ENCODE data around the gene FIGN. TPM values are rescaled to one million over a fixed set of nuclear protein-coding genes. Genes with fewer than 3 reads are reported as not detected.

The FIGN gene
- total and polyA plus RNA-seq, 10 of the 15 experiments (the other 5 are each of a cell fraction or from before 2014, with no cell fraction given): under 0.01 to 0.01 TPM; not detected in 8

DNA sequence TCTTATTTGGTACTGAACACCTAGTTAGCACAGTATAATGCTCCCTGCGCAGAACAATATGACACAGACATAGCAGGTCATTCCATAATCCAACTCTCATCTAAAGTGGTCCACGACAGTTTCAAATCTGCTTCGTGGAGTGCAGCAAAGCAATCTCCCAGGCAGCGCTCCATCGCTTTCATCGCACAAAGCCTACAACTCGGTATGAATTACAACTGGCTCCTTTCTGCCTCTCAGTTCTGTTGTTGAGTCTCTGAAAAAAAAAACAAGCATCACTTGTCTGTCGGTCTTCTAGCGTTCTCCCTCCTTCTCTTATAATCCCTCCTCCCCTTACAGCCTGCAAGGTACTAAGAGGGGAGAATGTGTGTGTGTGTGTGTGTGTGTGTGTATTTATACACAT, 123.5 kb downstream of the FIGN start:
- ChIA-PET RAD21 (ENCODE audit: unreplicated experiment) (no interaction called here), POLR2A (no interaction called here), CTCF (interaction anchor here (1.2 to 2.4 kb wide), 3 partner anchors 21 to 430 kb away, joined by 3 to 8 read pairs (median 4); no protein-coding TSS in a partner anchor), SMC1A (ENCODE audit: uncharacterized antibody, unreplicated experiment) (interaction anchor here (1.5 kb wide), 2 partner anchors 12 to 266 kb away, joined by 4 to 5 read pairs; no protein-coding TSS in a partner anchor)
- no peaks in the 10 kb centered on the region for H3K79me2 ChIP-seq (ENCODE audit: control insufficient read depth, insufficient read depth, low read length)
- WGBS (ENCODE audit: insufficient coverage, insufficient replicate concordance, low lambda C conversion rate, missing lambda C conversion rate): 35% methylated on average over 9 of the region's 9 CpGs
- no peak overlapping the region for H3K27ac ChIP-seq (ENCODE audit: control insufficient read depth, insufficient read depth)
- no peaks in the 10 kb centered on the region for H3K36me3 ChIP-seq (ENCODE audit: control insufficient read depth in 2 of 2, insufficient read depth in 2 of 2, low read length in 1 of 2)
- in situ Hi-C loops (cut with MboI) (no loop called here), intact Hi-C loops (cut with micrococcal nuclease; ENCODE audit: unreplicated experiment) (no loop called here)
- DNase-seq (ENCODE audit: low read depth, low spot score) (no peak), FAIRE-seq (no peak), ATAC-seq (no peak)
- H3K9me3 ChIP-seq (replicated peaks; ENCODE audit: control insufficient read depth, insufficient read depth, low read length): no peaks in the 10 kb centered on the region
- no TSS peak for BruUV-seq (replicated peaks)
- H3K4me1 ChIP-seq (ENCODE audit: control insufficient read depth, insufficient read depth, low read length): no peaks in the 10 kb centered on the region
- no peaks in the 10 kb centered on the region for H3K27me3 ChIP-seq (replicated peaks in 1 of 2; ENCODE audit: control insufficient read depth in 2 of 2, insufficient read depth in 2 of 2, low read length in 1 of 2)
- no peak overlapping the region for H2AFZ ChIP-seq (ENCODE audit: control insufficient read depth, low read depth, low read length)
- H3K9ac ChIP-seq (ENCODE audit: control insufficient read depth, insufficient read depth, low read length): no peak overlapping the region
- no peak overlapping the region for H3K4me3 ChIP-seq
- no peak overlapping the region for H3K4me2 ChIP-seq (ENCODE audit: control insufficient read depth, insufficient read depth)
- no peaks in the 10 kb centered on the region for H4K20me1 ChIP-seq (ENCODE audit: control insufficient read depth, insufficient read depth)
- TF ChIP-seq JUNB (IDR thresholded peaks at IDR 0.05): no peak
- TF ChIP-seq NRF1 (conservative IDR thresholded peaks at IDR 0.05; ENCODE audit: low read depth, low read length): no peak
- TF ChIP-seq, protein P1, sequence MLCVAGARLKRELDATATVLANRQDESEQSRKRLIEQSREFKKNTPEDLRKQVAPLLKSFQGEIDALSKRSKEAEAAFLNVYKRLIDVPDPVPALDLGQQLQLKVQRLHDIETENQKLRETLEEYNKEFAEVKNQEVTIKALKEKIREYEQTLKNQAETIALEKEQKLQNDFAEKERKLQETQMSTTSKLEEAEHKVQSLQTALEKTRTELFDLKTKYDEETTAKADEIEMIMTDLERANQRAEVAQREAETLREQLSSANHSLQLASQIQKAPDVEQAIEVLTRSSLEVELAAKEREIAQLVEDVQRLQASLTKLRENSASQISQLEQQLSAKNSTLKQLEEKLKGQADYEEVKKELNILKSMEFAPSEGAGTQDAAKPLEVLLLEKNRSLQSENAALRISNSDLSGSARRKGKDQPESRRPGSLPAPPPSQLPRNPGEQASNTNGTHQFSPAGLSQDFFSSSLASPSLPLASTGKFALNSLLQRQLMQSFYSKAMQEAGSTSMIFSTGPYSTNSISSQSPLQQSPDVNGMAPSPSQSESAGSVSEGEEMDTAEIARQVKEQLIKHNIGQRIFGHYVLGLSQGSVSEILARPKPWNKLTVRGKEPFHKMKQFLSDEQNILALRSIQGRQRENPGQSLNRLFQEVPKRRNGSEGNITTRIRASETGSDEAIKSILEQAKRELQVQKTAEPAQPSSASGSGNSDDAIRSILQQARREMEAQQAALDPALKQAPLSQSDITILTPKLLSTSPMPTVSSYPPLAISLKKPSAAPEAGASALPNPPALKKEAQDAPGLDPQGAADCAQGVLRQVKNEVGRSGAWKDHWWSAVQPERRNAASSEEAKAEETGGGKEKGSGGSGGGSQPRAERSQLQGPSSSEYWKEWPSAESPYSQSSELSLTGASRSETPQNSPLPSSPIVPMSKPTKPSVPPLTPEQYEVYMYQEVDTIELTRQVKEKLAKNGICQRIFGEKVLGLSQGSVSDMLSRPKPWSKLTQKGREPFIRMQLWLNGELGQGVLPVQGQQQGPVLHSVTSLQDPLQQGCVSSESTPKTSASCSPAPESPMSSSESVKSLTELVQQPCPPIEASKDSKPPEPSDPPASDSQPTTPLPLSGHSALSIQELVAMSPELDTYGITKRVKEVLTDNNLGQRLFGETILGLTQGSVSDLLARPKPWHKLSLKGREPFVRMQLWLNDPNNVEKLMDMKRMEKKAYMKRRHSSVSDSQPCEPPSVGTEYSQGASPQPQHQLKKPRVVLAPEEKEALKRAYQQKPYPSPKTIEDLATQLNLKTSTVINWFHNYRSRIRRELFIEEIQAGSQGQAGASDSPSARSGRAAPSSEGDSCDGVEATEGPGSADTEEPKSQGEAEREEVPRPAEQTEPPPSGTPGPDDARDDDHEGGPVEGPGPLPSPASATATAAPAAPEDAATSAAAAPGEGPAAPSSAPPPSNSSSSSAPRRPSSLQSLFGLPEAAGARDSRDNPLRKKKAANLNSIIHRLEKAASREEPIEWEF (IDR thresholded peaks at IDR 0.05; ENCODE audit: insufficient replicate concordance, low read depth, low read length): no peak
- no peak for TF ChIP-seq LARP7 (IDR thresholded peaks at IDR 0.05)
- no peak for TF ChIP-seq SIN3A (IDR thresholded peaks at IDR 0.05; ENCODE audit: low read depth, low read length)
- no peak for TF ChIP-seq SP1 (IDR thresholded peaks at IDR 0.05; ENCODE audit: low read depth, low read length)
- TF ChIP-seq SREBF1 (IDR thresholded peaks at IDR 0.05; ENCODE audit: low read length): no peak
- TF ChIP-seq ZNF384 (IDR thresholded peaks at IDR 0.05; ENCODE audit: borderline replicate concordance, low read depth, low read length): no peak
- no peak for TF ChIP-seq BCL11A (IDR thresholded peaks at IDR 0.05; ENCODE audit: low read depth, low read length)
- no peak for TF ChIP-seq SUPT20H (IDR thresholded peaks at IDR 0.05; ENCODE audit: borderline replicate concordance, control insufficient read depth, low read depth, low read length)
- TF ChIP-seq STAT1 (conservative IDR thresholded peaks at IDR 0.05): no peak
- no peak for TF ChIP-seq ZNF217 (IDR thresholded peaks at IDR 0.05)
- TF ChIP-seq, protein P2, sequence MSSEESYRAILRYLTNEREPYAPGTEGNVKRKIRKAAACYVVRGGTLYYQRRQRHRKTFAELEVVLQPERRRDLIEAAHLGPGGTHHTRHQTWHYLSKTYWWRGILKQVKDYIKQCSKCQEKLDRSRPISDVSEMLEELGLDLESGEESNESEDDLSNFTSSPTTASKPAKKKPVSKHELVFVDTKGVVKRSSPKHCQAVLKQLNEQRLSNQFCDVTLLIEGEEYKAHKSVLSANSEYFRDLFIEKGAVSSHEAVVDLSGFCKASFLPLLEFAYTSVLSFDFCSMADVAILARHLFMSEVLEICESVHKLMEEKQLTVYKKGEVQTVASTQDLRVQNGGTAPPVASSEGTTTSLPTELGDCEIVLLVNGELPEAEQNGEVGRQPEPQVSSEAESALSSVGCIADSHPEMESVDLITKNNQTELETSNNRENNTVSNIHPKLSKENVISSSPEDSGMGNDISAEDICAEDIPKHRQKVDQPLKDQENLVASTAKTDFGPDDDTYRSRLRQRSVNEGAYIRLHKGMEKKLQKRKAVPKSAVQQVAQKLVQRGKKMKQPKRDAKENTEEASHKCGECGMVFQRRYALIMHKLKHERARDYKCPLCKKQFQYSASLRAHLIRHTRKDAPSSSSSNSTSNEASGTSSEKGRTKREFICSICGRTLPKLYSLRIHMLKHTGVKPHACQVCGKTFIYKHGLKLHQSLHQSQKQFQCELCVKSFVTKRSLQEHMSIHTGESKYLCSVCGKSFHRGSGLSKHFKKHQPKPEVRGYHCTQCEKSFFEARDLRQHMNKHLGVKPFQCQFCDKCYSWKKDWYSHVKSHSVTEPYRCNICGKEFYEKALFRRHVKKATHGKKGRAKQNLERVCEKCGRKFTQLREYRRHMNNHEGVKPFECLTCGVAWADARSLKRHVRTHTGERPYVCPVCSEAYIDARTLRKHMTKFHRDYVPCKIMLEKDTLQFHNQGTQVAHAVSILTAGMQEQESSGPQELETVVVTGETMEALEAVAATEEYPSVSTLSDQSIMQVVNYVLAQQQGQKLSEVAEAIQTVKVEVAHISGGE (CRISPR knock-in tag; IDR thresholded peaks at IDR 0.05): no peak
- no peak for TF ChIP-seq EGR1 (IDR thresholded peaks at IDR 0.05; ENCODE audit: borderline replicate concordance in 1 of 2, low read depth in 2 of 2, low read length in 2 of 2)
- TF ChIP-seq SUZ12 (IDR thresholded peaks at IDR 0.05; ENCODE audit: unreplicated experiment): no peak
- no peak for TF ChIP-seq NR2C1 (IDR thresholded peaks at IDR 0.05)
- no peak for TF ChIP-seq HDAC2 (IDR thresholded peaks at IDR 0.05)
